Uterus (tissue), 4 donors: ENCODE data around the gene SULT2B1. TPM values are rescaled to one million over a fixed set of nuclear protein-coding genes. Genes with fewer than 3 reads are reported as not detected.
A peak's percentile ranks its signal among the peaks of the same experiment; 100 is the strongest.
"Not testable (repeated sequence)": the region's sequence is repeated elsewhere in the genome, so short reads cannot be mapped to it uniquely, and the experiment has no call there.

Experiments used
- DNase-seq, 2 donors: peaks; one replicate each; pipeline ENCODE4 v3.0.0-alpha.2; 2019 to 2020
- H3K27ac ChIP-seq, 2 donors: fragments of 200-600 bp; sonication (generic); 1 replicate in 1 of 2; 2 replicates in 1 of 2; pipeline ENCODE4 v1.5.1; 2016 to 2018
- H3K27me3 ChIP-seq, 2 donors: fragments of 200-600 bp; sonication (generic); one replicate each; pipeline ENCODE4 v1.5.1; 2018 to 2019; ENCODE audit warnings: control low read depth in 1 of 2
- H3K36me3 ChIP-seq, 2 donors: fragments of 200-600 bp; sonication (generic); one replicate each; pipeline ENCODE4 v1.5.1; 2019; ENCODE audit warnings: control low read depth in 1 of 2
- H3K4me1 ChIP-seq, 2 donors: fragments of 200-600 bp; sonication (generic); one replicate each; pipeline ENCODE4 v1.5.1; 2018 to 2019; ENCODE audit warnings: control low read depth in 1 of 2
- H3K4me3 ChIP-seq, 2 donors: fragments of 200-600 bp; sonication (generic); 1 replicate in 1 of 2; 2 replicates in 1 of 2; pipeline ENCODE4 v1.5.1; 2018 to 2019; ENCODE audit warnings: mild to moderate bottlenecking in 1 of 2
- H3K9me3 ChIP-seq, 2 donors: fragments of 200-600 bp; sonication (generic); one replicate each; pipeline ENCODE4 v1.5.1; 2019; ENCODE audit warnings: control low read depth in 1 of 2
- POLR2A ChIP-seq, 2 donors: fragments of 450-650 bp; IDR thresholded peaks; one replicate each; pipeline ENCODE4 v1.6.1; 2016; ENCODE audit warnings: antibody characterized with exemption in 2 of 2, mild to moderate bottlenecking in 1 of 2, moderate library complexity in 1 of 2
- intact Hi-C: fragments of 100-400 bp; cut with DNase I; formaldehyde crosslinking; loops from one replicate; pipeline ENCODE4 v1.15.1; 2023; ENCODE audit warnings: low total_unique reads
- total RNA-seq, 4 donors: library from RNA; depleted of rRNA in 3 of 4; stranded (reverse); fragments of >200 nt in 3 of 4; gene quantifications; one replicate each; pipeline versions ENCODE4 v1.1.0 to v1.2.4, GENCODE V29; 2014 to 2023
- TF ChIP-seq, protein P1 (sequence below), 4 experiments: fragments of 200-600 bp in 2 of 4; fragments of 450-650 bp in 2 of 4; sonication (generic) in 2 of 4; IDR thresholded peaks; one replicate each; pipeline ENCODE4 v1.5.1; 2016 to 2019; ENCODE audit warnings: antibody characterized with exemption in 4 of 4, mild to moderate bottlenecking in 2 of 4, moderate library complexity in 1 of 4
- donor health status: DM: yes; HTN: yes; CAD: no.

SULT2B1 gene
- total RNA-seq, 4 donors from 2014 or later: 0.41 TPM; not detected in 3

GRCh38 chr19:48629599-48630295 lies 77.8 kb downstream of the SULT2B1 start:
- Histone ChIP-seq H3K27me3 (no peaks in the 10 kb centered on the region), H3K27ac (peak overlapping the region; percentile 71 to 91), H3K36me3 (no peaks in the 10 kb centered on the region), H3K4me1 (peaks cover 11 to 23% of the 10 kb centered on the region in 2 donors), H3K4me3 (no peak overlapping the region), H3K9me3 (no peaks in the 10 kb centered on the region)
- DNase-seq: peak; percentile 60 to 65
- intact Hi-C loops: no loop called here
- TF ChIP-seq, protein P1, sequence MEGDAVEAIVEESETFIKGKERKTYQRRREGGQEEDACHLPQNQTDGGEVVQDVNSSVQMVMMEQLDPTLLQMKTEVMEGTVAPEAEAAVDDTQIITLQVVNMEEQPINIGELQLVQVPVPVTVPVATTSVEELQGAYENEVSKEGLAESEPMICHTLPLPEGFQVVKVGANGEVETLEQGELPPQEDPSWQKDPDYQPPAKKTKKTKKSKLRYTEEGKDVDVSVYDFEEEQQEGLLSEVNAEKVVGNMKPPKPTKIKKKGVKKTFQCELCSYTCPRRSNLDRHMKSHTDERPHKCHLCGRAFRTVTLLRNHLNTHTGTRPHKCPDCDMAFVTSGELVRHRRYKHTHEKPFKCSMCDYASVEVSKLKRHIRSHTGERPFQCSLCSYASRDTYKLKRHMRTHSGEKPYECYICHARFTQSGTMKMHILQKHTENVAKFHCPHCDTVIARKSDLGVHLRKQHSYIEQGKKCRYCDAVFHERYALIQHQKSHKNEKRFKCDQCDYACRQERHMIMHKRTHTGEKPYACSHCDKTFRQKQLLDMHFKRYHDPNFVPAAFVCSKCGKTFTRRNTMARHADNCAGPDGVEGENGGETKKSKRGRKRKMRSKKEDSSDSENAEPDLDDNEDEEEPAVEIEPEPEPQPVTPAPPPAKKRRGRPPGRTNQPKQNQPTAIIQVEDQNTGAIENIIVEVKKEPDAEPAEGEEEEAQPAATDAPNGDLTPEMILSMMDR (IDR thresholded peaks at IDR 0.05): no peak
- TF ChIP-seq POLR2A (IDR thresholded peaks at IDR 0.05): no peak

DNA sequence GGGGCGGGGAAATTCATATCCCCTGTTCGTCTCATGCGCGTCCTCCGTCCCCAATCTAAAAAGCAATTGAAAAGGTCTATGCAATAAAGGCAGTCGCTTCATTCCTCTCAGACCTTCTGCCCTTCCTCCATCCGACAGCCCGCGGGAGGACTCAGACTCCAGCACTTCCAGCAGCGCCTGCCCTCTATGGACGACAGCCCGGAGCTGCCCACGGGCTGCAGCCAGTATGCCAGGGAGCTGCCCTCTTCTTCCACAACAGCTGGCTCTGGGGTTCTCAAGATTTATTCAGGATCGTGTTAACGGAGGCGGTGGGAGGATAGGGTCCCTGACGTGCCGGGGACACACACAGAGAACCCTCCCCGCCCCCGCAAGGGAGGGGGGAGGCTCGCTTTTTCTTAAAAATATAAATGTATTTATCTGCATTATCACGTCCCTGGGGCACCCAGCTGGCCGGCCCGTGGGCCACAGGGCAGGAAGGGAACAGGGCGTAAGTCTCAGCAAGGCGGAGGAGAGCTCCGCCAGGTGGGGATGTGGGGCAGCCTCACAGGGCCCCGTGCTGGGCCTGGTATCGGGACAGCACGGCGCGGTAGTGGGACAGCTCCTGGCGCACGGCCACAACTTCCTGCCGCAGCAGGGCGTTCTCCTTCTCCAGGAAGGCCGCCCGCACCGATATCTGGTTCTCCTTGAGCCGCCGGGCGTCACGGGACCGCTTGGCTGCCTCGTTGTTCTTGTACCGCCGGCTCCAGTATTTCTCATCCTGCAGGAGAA lies 78.5 kb downstream of the SULT2B1 start:
- DNase-seq: peak; percentile 74 to 77
- Histone ChIP-seq H3K27me3 (no peaks in the 10 kb centered on the region), H3K4me1 (peaks cover 11 to 20% of the 10 kb centered on the region in 2 donors), H3K9me3 (no peaks in the 10 kb centered on the region), H3K27ac (peak overlapping the region; percentile 71 to 91), H3K36me3 (no peaks in the 10 kb centered on the region), H3K4me3 (no peak overlapping the region)
- intact Hi-C loops: no loop called here
- TF ChIP-seq, protein P1 (IDR thresholded peaks at IDR 0.05): peak in 2 of 4 experiments; percentile 14 to 24
- TF ChIP-seq POLR2A (IDR thresholded peaks at IDR 0.05): no peak

DNA sequence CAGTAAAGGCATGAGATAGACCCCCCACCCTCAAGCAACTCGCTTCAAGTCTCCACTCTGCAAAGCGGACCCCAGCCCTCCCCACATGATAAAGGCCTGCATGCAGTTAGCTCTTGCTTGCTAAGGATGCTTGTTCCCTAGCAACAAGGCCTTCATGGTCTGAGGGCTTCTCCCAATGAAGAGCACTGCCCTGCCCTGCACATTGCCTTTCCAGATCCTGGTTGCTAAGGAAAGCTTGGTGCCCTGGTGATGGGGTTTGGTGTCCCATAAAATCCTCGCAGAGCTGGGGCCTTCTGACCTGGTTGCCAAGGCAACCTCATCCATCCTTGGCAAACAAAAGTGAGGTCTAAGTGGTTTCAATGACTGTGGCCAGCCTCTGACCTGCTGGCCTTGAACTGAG lies 79.3 kb downstream of the SULT2B1 start:
- no peak overlapping the region for H3K4me3 ChIP-seq
- peak overlapping the region; percentile 71 to 91 for H3K27ac ChIP-seq
- intact Hi-C loops: no loop called here

GRCh38 chr19:48632286-48632685 lies 80.3 kb downstream of the SULT2B1 start:
- H3K4me3 ChIP-seq, intact Hi-C loops, H3K9me3 ChIP-seq, H3K27me3 ChIP-seq, H3K36me3 ChIP-seq, DNase-seq: not testable (repeated sequence)
- Histone ChIP-seq H3K4me1 (peaks cover 11 to 20% of the 10 kb centered on the region in 2 donors), H3K27ac (peak overlapping the region in 1 of 2 donors; percentile 99)

More for the DNA sequence above, 79.3 kb downstream of the SULT2B1 start:
- no peaks in the 10 kb centered on the region for H3K9me3 ChIP-seq
- no peak for TF ChIP-seq POLR2A (IDR thresholded peaks at IDR 0.05)
- TF ChIP-seq, protein P1 (IDR thresholded peaks at IDR 0.05): no peak
- no peaks in the 10 kb centered on the region for H3K36me3 ChIP-seq
- no peaks in the 10 kb centered on the region for H3K27me3 ChIP-seq
- peaks cover 11 to 20% of the 10 kb centered on the region in 2 donors for H3K4me1 ChIP-seq
- DNase-seq: no peak

- Histone ChIP-seq H3K36me3 (no peaks in the 10 kb centered on the region), H3K9me3 (no peaks in the 10 kb centered on the region), H3K4me1 (peaks cover 11 to 20% of the 10 kb centered on the region in 2 donors), H3K4me3 (no peak overlapping the region), H3K27ac (peak overlapping the region in 1 of 2 donors; percentile 99), H3K27me3 (no peaks in the 10 kb centered on the region)
- TF ChIP-seq POLR2A (IDR thresholded peaks at IDR 0.05): no peak
- TF ChIP-seq, protein P1 (IDR thresholded peaks at IDR 0.05): no peak
- intact Hi-C loops: no loop called here
- no peak for DNase-seq
Observed at GRCh38 chr19:48632692-48633147, 80.7 kb downstream of the SULT2B1 start.
